ENCODE measurements around the gene GPX8.

Gene GPX8

GRCh38 chr5:55172937-55173686 is 13.1 kb downstream of the GPX8 start, which contains the start of gene CDC20B:
CDC20B (minus strand) TSS chr5:55173177; CDS start chr5:55173000, 177 bp downstream.
- peak; percentile 57 for DNase-seq

- DNase-seq: no peak
Measured at GRCh38 chr5:55173687-55174230, 13.8 kb downstream of the GPX8 start.

GRCh38 chr5:55175781-55176175 is 15.8 kb downstream of the GPX8 start:
- no peak for DNase-seq

- peak; percentile 65 for DNase-seq
Measured at GRCh38 chr5:55176176-55176818, 16.3 kb downstream of the GPX8 start.

GRCh38 chr5:55177078-55177477 is 17.1 kb downstream of the GPX8 start:
- no peak for DNase-seq

- DNase-seq: no peak
Measured at GRCh38 chr5:55180016-55180415, 20.0 kb downstream of the GPX8 start.

GRCh38 chr5:55187370-55187769 is 27.4 kb downstream of the GPX8 start:
- peak; percentile 45 for DNase-seq

- DNase-seq: no peak
Measured at GRCh38 chr5:55188656-55189540, 28.9 kb downstream of the GPX8 start.

GRCh38 chr5:55191165-55191564 is 31.2 kb downstream of the GPX8 start:
- no peak for DNase-seq

- DNase-seq: no peak
Measured at GRCh38 chr5:55205001-55205400, 45.0 kb downstream of the GPX8 start.

GRCh38 chr5:55211184-55211874 is 51.4 kb downstream of the GPX8 start:
- no peak for DNase-seq
